GM19193 (cell line): ENCODE results near the gene CNTNAP2.

Experiments used
- POLR2A ChIP-seq: IDR thresholded peaks from 4 replicates; pipeline ENCODE4 v1.6.1; 2011; ENCODE audit not compliant: insufficient read depth, insufficient read length; ENCODE audit errors: extremely low read depth

Gene CNTNAP2

GRCh38 chr7:146652176-146652575, 535.6 kb downstream of the CNTNAP2 start:
- TF ChIP-seq POLR2A, result no peak

- no peak for TF ChIP-seq POLR2A
These were observed 537.4 kb downstream of the CNTNAP2 start for GRCh38 chr7:146654048-146654447.

GRCh38 chr7:146655928-146656797, 539.6 kb downstream of the CNTNAP2 start:
- TF ChIP-seq POLR2A, result no peak

GRCh38 chr7:146656988-146657387, 540.4 kb downstream of the CNTNAP2 start:
- TF ChIP-seq POLR2A, result no peak

- TF ChIP-seq POLR2A, result no peak
These were observed 542.0 kb downstream of the CNTNAP2 start for GRCh38 chr7:146658604-146659003.

- TF ChIP-seq POLR2A, result no peak
These were observed 543.1 kb downstream of the CNTNAP2 start for GRCh38 chr7:146659732-146660131.

- TF ChIP-seq POLR2A, result no peak
These were observed 544.2 kb downstream of the CNTNAP2 start for GRCh38 chr7:146660839-146661238.

GRCh38 chr7:146661435-146661834, 544.8 kb downstream of the CNTNAP2 start:
- no peak for TF ChIP-seq POLR2A

GRCh38 chr7:146661929-146662328, 545.3 kb downstream of the CNTNAP2 start:
- TF ChIP-seq POLR2A, result no peak

GRCh38 chr7:146665023-146665422, 548.4 kb downstream of the CNTNAP2 start:
- TF ChIP-seq POLR2A, result no peak

GRCh38 chr7:146670532-146670931, 553.9 kb downstream of the CNTNAP2 start:
- TF ChIP-seq POLR2A, result no peak

- no peak for TF ChIP-seq POLR2A
These were observed 564.9 kb downstream of the CNTNAP2 start for GRCh38 chr7:146681487-146681886.

- TF ChIP-seq POLR2A, result no peak
These were observed 566.8 kb downstream of the CNTNAP2 start for GRCh38 chr7:146683439-146683838.

- TF ChIP-seq POLR2A, result no peak
These were observed 574.4 kb downstream of the CNTNAP2 start for GRCh38 chr7:146690987-146691386.

GRCh38 chr7:146698995-146699610, 582.5 kb downstream of the CNTNAP2 start:
- TF ChIP-seq POLR2A, result no peak

GRCh38 chr7:146700015-146700560, 583.5 kb downstream of the CNTNAP2 start:
- no peak for TF ChIP-seq POLR2A
